SK-N-SH treated with all-trans-retinoic acid at 6 μM for 48 hours (cell line): ENCODE measurements around the gene ANKRD60.

Experiments used
- CSDC2 ChIP-seq: fragments of 250-450 bp; sonication (Bioruptor Pico); IDR thresholded peaks from 2 replicates; pipeline ENCODE4 v1.5.0; 2020; ENCODE audit warnings: mild to moderate bottlenecking, moderate library complexity
- ZFP30 ChIP-seq: fragments of 450-650 bp; formaldehyde crosslinking; IDR thresholded peaks from 2 replicates; pipeline ENCODE4 v1.5.0; 2022; ENCODE audit warnings: mild to moderate bottlenecking, moderate library complexity
- ZNF565 ChIP-seq: fragments of 450-650 bp; formaldehyde crosslinking; conservative IDR thresholded peaks from 2 replicates; pipeline ENCODE4 v1.5.0; 2020; ENCODE audit warnings: low read depth, mild to moderate bottlenecking, moderate library complexity
- ZNF8 ChIP-seq: fragments of 450-650 bp; formaldehyde crosslinking; IDR thresholded peaks from 2 replicates; pipeline ENCODE4 v1.5.0; 2020; ENCODE audit warnings: mild to moderate bottlenecking, moderate library complexity
- TF ChIP-seq, protein P1 (sequence below): fragments of 250-450 bp; sonication (Bioruptor Pico); IDR thresholded peaks from 2 replicates; pipeline ENCODE4 v1.8.0; 2020; ENCODE audit warnings: mild to moderate bottlenecking, moderate library complexity, borderline replicate concordance
- TF ChIP-seq, protein P2 (sequence below): fragments of 250-450 bp; sonication (Bioruptor Pico); IDR thresholded peaks from 2 replicates; pipeline ENCODE4 v1.8.0; 2021; ENCODE audit warnings: low read depth, mild to moderate bottlenecking, moderate library complexity, borderline replicate concordance

DNA sequence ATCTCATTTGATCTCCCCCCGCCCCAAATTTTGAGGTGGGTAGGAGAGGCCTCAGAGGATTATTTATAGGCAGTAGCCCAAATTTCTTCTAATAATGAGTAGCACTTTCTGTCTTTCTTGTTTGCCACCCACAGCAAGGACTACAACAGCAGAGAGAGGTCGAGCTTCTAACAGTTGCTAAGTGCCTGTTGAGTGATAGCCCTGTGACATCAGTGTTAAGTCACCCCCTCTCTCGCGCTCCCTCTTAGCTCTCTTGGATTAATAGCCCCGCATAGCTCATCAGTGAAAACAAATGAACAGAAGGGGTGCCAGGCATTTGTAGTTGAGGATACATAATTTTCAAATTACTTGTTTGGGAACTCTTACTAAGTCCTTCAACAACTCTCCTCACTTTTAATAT is 3.5 kb downstream of the ANKRD60 start:
- TF ChIP-seq ZNF565 = no peak
- TF ChIP-seq, protein P1, sequence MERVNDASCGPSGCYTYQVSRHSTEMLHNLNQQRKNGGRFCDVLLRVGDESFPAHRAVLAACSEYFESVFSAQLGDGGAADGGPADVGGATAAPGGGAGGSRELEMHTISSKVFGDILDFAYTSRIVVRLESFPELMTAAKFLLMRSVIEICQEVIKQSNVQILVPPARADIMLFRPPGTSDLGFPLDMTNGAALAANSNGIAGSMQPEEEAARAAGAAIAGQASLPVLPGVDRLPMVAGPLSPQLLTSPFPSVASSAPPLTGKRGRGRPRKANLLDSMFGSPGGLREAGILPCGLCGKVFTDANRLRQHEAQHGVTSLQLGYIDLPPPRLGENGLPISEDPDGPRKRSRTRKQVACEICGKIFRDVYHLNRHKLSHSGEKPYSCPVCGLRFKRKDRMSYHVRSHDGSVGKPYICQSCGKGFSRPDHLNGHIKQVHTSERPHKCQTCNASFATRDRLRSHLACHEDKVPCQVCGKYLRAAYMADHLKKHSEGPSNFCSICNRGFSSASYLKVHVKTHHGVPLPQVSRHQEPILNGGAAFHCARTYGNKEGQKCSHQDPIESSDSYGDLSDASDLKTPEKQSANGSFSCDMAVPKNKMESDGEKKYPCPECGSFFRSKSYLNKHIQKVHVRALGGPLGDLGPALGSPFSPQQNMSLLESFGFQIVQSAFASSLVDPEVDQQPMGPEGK (CRISPR knock-in tag) = no peak
- no peak for TF ChIP-seq ZNF8 (CRISPR knock-in tag)
- TF ChIP-seq, protein P2, sequence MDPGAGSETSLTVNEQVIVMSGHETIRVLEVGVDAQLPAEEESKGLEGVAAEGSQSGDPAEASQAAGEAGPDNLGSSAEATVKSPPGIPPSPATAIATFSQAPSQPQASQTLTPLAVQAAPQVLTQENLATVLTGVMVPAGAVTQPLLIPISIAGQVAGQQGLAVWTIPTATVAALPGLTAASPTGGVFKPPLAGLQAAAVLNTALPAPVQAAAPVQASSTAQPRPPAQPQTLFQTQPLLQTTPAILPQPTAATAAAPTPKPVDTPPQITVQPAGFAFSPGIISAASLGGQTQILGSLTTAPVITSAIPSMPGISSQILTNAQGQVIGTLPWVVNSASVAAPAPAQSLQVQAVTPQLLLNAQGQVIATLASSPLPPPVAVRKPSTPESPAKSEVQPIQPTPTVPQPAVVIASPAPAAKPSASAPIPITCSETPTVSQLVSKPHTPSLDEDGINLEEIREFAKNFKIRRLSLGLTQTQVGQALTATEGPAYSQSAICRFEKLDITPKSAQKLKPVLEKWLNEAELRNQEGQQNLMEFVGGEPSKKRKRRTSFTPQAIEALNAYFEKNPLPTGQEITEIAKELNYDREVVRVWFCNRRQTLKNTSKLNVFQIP (CRISPR knock-in tag) = no peak
- TF ChIP-seq ZFP30 (CRISPR knock-in tag) = no peak
- TF ChIP-seq CSDC2 (CRISPR knock-in tag) = no peak
